CD4-positive, alpha-beta T cell treated with Interleukin-4 for 4 hours (primary cell): Measurements from ENCODE around the gene EIF5A.

Source experiments
- DNase-seq: peaks from one replicate; pipeline ENCODE4 v3.0.0-alpha.2; 2020

The EIF5A gene

GRCh38 chr17:7357381-7357780 is 50.0 kb downstream of the EIF5A start:
- DNase-seq, result no peak

- no peak for DNase-seq
Observed at GRCh38 chr17:7361906-7362305, 54.5 kb downstream of the EIF5A start.
